Measurements from ENCODE around the gene RPS6KA5.

Gene RPS6KA5

GRCh38 chr14:91059576-91060350 is 678 bp downstream of the RPS6KA5 start:
- peak; percentile 70 for DNase-seq (ENCODE audit: low spot score)
- TF ChIP-seq, protein P1, sequence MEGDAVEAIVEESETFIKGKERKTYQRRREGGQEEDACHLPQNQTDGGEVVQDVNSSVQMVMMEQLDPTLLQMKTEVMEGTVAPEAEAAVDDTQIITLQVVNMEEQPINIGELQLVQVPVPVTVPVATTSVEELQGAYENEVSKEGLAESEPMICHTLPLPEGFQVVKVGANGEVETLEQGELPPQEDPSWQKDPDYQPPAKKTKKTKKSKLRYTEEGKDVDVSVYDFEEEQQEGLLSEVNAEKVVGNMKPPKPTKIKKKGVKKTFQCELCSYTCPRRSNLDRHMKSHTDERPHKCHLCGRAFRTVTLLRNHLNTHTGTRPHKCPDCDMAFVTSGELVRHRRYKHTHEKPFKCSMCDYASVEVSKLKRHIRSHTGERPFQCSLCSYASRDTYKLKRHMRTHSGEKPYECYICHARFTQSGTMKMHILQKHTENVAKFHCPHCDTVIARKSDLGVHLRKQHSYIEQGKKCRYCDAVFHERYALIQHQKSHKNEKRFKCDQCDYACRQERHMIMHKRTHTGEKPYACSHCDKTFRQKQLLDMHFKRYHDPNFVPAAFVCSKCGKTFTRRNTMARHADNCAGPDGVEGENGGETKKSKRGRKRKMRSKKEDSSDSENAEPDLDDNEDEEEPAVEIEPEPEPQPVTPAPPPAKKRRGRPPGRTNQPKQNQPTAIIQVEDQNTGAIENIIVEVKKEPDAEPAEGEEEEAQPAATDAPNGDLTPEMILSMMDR (IDR thresholded peaks at IDR 0.05; ENCODE audit: extremely low read depth, insufficient read depth, missing control alignments), result peak; percentile 40
- in situ Hi-C loops (cut with MboI; ENCODE audit: low pct_unique_long_range_greater_than_20kb, low sequenced_read_pairs, unreplicated experiment), result no loop called here

- no peak for DNase-seq (ENCODE audit: low spot score)
- in situ Hi-C loops (cut with MboI; ENCODE audit: low pct_unique_long_range_greater_than_20kb, low sequenced_read_pairs, unreplicated experiment), result no loop called here
- TF ChIP-seq, protein P1 (IDR thresholded peaks at IDR 0.05; ENCODE audit: extremely low read depth, insufficient read depth, missing control alignments), result no peak
Observed at GRCh38 chr14:91058042-91058581, 2.3 kb downstream of the RPS6KA5 start.

- in situ Hi-C loops (cut with MboI; ENCODE audit: low pct_unique_long_range_greater_than_20kb, low sequenced_read_pairs, unreplicated experiment), result no loop called here
- TF ChIP-seq, protein P1 (IDR thresholded peaks at IDR 0.05; ENCODE audit: extremely low read depth, insufficient read depth, missing control alignments), result no peak
- DNase-seq (ENCODE audit: low spot score), result no peak
Observed at GRCh38 chr14:91056361-91056760, 4.1 kb downstream of the RPS6KA5 start.

- DNase-seq (ENCODE audit: low spot score), result no peak
- in situ Hi-C loops (cut with MboI; ENCODE audit: low pct_unique_long_range_greater_than_20kb, low sequenced_read_pairs, unreplicated experiment), result no loop called here
- TF ChIP-seq, protein P1 (IDR thresholded peaks at IDR 0.05; ENCODE audit: extremely low read depth, insufficient read depth, missing control alignments), result no peak
Observed at GRCh38 chr14:91055016-91055415, 5.4 kb downstream of the RPS6KA5 start.

GRCh38 chr14:91048676-91049075 is 11.8 kb downstream of the RPS6KA5 start:
- DNase-seq (ENCODE audit: low spot score), result no peak
- in situ Hi-C loops (cut with MboI; ENCODE audit: low pct_unique_long_range_greater_than_20kb, low sequenced_read_pairs, unreplicated experiment), result no loop called here

DNA sequence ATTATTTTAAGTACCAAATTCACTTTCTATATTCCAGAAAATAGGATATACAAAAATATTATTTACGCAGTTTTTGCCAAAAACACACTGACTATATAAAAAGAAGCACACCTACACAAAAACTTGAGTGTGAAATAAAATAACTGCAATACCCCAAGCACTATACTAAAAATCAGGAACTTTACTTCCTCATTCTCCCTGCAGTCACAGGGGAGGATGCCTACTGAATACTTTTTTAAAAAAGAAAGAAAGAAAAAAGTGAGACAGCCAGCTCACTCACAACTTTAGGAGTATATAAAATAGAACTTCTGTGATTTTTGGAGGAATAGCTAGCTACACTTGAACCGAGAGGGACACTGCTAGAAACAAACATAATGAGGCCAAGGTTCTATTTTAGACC is 12.2 kb downstream of the RPS6KA5 start:
- in situ Hi-C loops (cut with MboI; ENCODE audit: low pct_unique_long_range_greater_than_20kb, low sequenced_read_pairs, unreplicated experiment), result no loop called here
- no peak for DNase-seq (ENCODE audit: low spot score)
- TF ChIP-seq, protein P1 (IDR thresholded peaks at IDR 0.05; ENCODE audit: extremely low read depth, insufficient read depth, missing control alignments), result no peak

More at GRCh38 chr14:91048676-91049075, 11.8 kb downstream of the RPS6KA5 start:
- TF ChIP-seq, protein P1 (IDR thresholded peaks at IDR 0.05; ENCODE audit: extremely low read depth, insufficient read depth, missing control alignments), result no peak

Measured in GM13977 (cell line).